T47D (cell line): ENCODE measurements around the gene DIP2C.
"Not testable (repeated sequence)": the region's sequence is repeated elsewhere in the genome, so short reads cannot be mapped to it uniquely, and the experiment has no call there.

Experiments
- DNase-seq, 2 experiments: peaks; one replicate each; pipeline versions ENCODE4 v3.0.0 to v3.0.0-alpha.2; 2011 to 2012; ENCODE audit warnings: low read depth in 1 of 2, low spot score in 1 of 2
- JUND ChIP-seq: IDR thresholded peaks from 2 replicates; pipeline ENCODE4 v1.6.1; 2012; ENCODE audit warnings: low read depth
- in situ Hi-C: cut with HindIII; loops from 2 replicates; pipeline ENCODE4 v1.10.0; 2016; ENCODE audit warnings: low sequenced_read_pairs, low pct_unique_long_range_greater_than_20kb

DIP2C gene

DNA sequence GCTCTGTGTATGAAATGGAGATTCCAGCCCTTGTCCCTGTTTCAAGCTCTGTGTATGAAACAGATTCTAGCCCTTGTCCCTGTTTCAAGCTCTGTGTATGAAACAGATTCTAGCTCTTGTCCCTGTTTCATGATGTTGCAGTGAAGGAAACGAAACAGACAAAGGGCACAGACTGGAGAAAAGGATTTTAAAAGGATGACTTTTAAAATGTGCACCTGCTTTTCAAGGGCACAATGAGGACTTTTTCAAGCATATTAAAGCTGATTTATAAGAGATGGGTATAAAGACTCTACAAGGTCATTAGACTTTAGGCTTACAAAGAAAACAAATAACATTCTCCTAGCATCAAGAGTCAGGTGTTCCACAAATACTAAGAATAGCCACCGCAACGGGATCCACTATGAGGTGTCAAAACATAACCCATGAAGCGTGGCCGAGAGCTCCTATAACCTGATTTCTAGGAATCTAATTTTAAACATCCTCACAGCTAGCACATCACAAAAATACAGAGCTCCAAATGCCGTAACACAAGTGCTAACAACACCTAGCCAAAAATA lies 29.0 kb downstream of the DIP2C start:
- in situ Hi-C loops = no loop called here
- no peak for TF ChIP-seq JUND
- DNase-seq = no peak

DNA sequence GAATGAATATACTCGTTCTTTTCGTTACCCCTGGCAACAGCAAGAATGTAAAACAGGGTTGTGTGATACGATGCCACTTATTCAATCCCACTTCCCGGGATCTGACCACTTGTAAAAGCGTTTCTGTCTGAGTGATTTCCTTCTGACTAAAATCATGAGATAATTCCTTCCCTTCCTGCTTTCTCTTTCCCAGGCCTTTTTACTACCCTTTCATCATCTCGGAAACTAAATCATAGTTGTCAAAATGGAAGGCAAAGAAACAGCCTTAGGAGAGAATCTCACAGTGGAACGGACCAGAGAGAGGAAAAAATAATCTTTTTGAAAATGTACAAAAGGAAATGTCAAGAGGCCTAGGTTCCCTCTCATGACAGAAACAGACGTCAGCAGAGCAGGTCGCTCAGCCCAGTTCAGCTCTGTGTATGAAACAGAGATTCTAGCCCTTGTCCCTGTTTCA lies 29.8 kb downstream of the DIP2C start:
- in situ Hi-C loops = no loop called here
- no peak for TF ChIP-seq JUND
- no peak for DNase-seq

DNA sequence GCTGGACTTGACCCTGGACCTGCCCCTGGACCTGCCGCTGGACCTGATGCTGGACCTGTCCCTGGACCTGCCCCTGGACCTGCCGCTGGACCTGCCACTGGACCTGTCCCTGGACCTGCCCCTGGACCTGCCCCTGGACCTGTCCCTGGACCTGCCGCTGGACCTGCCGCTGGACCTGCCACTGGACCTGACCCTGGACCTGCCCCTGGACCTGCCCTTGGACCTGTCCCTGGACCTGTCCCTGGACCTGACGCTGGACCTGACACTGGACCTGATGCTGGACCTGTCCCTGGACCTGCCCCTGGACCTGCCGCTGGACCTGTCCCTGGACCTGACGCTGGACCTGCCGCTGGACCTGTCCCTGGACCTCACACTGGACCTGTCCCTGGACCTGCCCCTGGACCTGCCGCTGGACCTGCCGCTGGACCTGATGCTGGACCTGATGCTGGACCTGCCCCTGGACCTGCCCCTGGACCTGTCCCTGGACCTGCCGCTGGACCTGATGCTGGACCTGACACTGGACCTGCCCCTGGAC lies 31.6 kb downstream of the DIP2C start:
- DNase-seq, in situ Hi-C loops: not testable (repeated sequence)

DNA sequence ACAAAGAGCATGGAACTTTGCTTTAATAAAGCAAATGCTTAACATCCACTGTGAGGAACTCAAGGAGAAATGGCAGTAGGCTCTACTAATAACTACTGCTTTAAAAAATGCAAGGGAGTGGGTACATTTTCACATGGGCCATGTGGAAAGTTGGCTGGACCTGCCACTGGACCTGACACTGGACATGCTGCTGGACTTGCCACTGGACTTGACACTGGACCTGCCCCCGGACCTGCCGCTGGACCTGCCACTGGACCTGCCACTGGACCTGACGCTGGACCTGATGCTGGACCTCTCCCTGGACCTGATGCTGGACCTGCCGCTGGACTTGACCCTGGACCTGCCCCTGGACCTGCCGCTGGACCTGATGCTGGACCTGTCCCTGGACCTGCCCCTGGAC lies 32.6 kb downstream of the DIP2C start:
- in situ Hi-C loops = no loop called here
- no peak for TF ChIP-seq JUND
- no peak for DNase-seq

DNA sequence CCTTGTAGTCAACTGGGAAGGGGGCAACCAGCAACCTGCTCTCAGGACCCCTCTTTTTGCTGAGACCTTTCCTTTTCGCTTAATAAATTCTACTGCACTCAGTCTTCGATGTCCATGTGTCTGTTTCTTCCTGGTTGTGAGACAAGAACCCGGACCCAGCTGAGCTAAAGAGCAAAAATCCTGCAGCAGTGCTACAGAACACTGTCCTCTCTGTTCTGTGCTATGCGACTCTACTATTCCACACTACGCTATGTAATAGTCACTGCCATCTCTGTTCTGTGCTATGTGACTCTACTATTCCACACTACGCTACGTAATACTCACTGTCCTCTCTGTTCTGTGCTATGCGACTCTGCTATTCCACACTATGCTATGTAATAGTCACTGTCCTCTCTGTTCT lies 34.3 kb downstream of the DIP2C start:
- DNase-seq = no peak
- TF ChIP-seq JUND = no peak
- in situ Hi-C loops = no loop called here

DNA sequence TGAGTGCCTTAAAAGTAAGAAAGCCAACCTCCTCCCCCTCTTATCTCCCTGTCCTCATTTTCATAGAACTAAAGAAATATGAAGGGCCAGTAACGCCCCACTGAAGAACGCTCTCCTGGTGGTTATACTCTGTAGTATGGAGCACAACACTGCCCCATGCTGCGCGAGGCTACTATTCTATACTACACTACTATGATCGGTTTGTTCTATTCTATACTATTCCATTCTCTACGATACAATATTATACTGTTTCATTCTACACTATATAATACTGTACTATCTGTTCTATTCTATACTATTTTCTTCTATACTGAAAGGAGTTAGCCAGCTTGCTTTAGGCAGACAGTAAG lies 34.8 kb downstream of the DIP2C start:
- TF ChIP-seq JUND = no peak
- in situ Hi-C loops = no loop called here
- DNase-seq = no peak

DNA sequence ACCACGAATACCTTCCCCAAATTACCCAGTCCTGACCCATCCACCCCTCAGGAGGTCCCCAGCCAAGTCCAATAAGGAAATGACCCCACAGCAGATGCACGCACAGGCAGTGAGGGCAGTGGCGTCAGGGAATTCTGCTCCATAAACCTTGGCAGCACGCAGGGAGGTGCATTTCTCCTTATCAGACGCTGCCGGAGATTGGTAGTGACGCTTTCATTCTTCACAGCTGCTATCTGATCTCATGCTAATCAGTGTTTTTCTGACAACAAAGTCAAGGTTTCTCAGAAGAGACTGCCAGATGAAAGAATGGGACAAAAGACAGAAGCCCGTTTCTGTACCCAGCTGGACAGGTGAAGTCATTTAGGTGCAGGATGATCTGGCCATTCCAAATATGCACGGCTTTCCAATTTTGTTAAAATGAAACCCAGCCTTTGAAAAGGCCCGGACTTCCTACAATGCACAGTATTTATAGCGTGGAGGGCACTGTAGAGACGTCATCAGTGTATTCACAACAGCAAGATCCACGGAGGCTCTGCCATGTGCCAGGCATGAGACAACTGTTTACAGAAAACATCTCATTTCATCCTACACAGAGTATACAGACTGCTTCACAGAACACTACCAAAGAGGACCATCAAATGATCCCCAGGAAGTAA lies 35.3 kb downstream of the DIP2C start:
- no peak for TF ChIP-seq JUND
- in situ Hi-C loops = no loop called here
- DNase-seq = no peak

DNA sequence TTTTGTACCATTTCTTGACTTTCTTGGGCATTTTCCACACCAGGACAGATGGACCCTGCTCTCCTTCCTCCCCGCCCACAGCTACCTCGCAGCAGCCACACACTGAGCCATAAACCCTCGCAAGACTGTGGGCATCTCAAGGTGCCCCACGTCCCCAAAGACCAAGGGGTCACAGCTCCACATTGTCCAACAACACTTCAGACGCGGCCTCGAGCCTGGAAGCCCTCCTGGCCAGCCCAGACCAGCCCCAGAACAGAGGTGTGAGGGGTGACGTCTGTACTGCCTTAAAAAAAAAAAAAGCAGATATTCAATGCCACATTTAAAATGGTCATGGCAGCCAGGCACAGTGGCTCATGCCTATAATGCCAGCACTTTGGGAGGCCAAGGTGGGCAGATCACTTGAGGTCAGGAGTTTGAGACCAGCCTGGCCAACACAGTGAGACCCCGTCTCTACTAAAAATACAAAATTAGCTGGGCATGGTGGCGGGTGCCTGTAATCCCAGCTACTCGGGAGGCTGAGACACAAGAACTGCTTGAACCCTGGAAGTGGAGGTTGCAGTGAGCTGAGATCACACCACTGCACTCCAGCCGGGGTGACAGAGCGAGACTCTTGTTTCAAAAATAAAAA lies 36.5 kb downstream of the DIP2C start:
- DNase-seq = not testable (repeated sequence)

DNA sequence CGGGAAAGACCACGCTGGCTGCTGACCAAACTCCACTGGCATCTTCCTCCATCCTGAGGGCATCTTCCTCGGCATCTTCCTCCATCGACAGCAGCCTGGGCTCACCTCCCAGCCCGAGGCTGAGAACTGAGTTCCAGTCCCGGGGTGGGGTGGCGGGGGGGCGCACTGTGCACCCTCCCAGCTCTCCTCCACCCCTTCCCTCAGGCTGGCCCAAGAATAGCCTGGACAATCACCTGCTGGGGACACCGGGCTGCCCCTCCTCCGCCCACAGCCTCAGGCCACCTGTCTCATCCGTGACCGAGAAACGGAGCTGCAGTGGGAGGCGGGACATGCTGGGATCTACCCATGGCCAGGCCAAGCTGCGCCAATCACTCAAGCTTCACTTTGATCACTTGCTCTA lies 37.2 kb downstream of the DIP2C start:
- DNase-seq = no peak
- no peak for TF ChIP-seq JUND
- in situ Hi-C loops = no loop called here

More for the DNA sequence above, 36.5 kb downstream of the DIP2C start:
- in situ Hi-C loops = not testable (repeated sequence)

DNA sequence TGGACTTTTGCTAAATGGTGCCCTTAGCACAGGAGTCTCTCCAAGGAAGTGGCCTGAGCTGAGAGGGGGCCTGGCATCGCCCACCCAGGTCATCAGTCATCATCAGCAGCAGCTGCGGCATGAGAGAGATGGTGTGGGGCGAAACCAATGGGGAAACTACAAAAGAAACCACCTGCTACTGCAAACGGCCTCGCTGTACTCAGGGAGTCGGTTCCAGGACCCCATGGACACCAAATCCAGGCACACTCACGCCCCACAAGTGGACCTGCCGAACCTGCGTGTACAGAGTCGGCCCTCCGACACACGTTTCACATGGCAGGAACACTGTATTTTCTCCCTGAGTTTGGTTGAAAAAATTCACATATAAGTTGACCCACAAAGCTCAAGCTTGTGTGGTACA lies 37.8 kb downstream of the DIP2C start:
- in situ Hi-C loops = no loop called here
- TF ChIP-seq JUND = no peak

DNA sequence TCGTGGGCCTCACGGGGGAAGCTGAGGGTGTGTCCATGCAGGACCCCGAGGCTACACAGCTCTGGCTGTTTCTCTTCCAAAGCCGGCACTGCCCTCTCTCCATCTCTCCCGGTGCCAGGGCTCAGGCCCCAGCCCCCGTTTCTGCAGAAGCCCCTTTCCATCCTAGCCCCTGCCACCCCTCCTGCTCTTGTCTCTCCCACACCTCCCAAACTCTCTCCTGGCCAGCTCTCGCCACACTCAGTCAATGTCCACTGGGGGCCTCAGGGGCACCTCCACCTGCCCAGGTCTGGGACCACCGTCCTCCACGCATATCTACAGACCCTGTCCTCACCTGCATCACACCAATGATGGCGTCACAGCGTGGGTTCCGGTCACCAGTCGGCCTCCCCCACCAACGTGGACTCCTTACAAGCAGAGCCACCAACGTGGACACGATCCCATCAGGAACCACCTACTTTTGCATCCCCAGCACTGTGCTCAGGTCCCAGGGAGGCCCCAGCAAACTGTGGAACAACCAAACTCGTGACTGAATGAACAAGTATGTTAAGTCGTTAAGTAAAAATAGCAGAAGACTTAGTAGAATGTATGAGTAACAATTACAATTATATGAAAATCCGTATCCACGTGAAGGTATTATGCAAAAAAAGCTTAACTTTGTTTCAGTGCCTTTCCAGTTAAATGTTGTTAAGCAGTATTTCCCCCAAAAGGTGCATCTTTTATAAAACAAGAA lies 38.4 kb downstream of the DIP2C start:
- DNase-seq = no peak
- in situ Hi-C loops = no loop called here
- no peak for TF ChIP-seq JUND

More for the DNA sequence above, 37.8 kb downstream of the DIP2C start:
- no peak for DNase-seq

DNA sequence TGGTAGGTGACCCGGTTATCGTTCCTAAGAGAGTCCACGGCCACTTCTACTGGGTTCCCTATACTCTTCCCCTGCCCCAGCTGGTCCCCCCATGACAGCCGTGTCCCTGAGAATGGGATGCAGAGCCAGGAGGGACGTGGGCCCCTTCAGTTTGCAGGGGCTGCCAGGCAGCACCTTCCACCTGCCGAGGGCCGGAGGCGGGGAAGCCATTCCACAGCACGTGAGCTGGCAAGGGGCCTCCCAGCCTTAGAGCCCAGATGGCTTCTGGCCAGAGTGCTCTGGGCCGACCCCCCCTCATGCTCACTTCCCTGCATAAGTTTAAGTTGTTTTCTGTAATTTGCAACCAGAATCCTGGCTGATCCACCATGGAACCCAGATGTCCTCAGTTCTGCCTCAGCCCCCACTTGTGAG lies 39.0 kb downstream of the DIP2C start:
- no peak for DNase-seq
- TF ChIP-seq JUND = no peak

DNA sequence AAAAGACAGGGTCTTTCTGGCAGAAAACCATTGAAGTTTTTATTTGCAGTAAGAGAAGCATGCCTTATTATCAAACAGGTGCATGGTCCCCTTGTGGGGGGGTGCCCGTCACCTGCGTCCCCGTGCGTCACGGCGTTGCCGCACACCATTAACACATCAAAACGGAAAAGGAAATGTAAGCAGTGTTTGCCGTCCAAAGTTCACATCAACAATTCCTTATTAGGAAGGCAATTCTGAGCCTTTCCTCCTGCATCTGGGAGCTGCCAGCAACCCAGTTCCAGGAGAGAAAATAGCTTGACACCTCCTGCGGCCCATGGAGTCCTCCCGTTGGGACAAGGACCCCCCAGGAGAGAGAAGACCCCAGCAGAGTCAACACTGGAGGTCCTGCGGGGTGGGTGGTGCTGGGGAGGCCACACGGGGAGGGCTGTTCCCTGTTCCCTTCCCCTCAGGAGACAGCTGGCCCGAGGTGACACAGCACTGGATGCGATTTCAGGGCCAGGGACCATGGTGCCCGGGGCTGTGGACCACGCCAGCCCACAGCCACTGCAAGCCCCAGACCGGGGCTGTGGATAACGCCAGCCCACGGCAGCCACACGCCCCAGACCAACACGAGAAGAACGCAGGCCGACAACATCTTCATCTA lies 39.5 kb downstream of the DIP2C start:
- DNase-seq = no peak
- in situ Hi-C loops = no loop called here
- TF ChIP-seq JUND = no peak

More for the DNA sequence above, 39.0 kb downstream of the DIP2C start:
- in situ Hi-C loops = no loop called here
